Right lobe of liver (tissue), 6 donors: ENCODE measurements around the gene MYO15A. TPM values are rescaled to one million over a fixed set of nuclear protein-coding genes. Genes with fewer than 3 reads are reported as not detected.

Experiments
- ATAC-seq, 4 donors: fragments of 200-7000 bp; cut with Tn5 transposase; one replicate each; pipeline ENCODE4 v1.9.1; 2020; ENCODE audit warnings: mild to moderate bottlenecking in 4 of 4, moderate library complexity in 4 of 4
- DNase-seq, 3 donors: peaks; one replicate each; pipeline ENCODE4 v3.0.0-alpha.2; 2020
- H3K27ac ChIP-seq, 3 donors: fragments of 200-600 bp; one replicate each; pipeline ENCODE4 v1.8.0; 2022
- H3K27me3 ChIP-seq, 2 donors: fragments of 200-600 bp; one replicate each; pipeline ENCODE4 v1.8.0; 2022
- H3K36me3 ChIP-seq, 4 donors: fragments of 200-600 bp; sonication (generic) in 1 of 4; one replicate each; pipeline versions ENCODE4 v1.5.1 to v1.8.0; 2017 to 2022; ENCODE audit warnings: control low read depth in 1 of 4
- H3K4me1 ChIP-seq, 4 donors: fragments of 200-600 bp; sonication (generic) in 1 of 4; one replicate each; pipeline versions ENCODE4 v1.5.1 to v1.8.0; 2017 to 2022; ENCODE audit warnings: control low read depth in 1 of 4
- H3K4me3 ChIP-seq, 3 donors: fragments of 200-600 bp; one replicate each; pipeline ENCODE4 v1.8.0; 2022
- H3K9me3 ChIP-seq, 4 donors: fragments of 200-600 bp; sonication (generic) in 1 of 4; one replicate each; pipeline versions ENCODE4 v1.5.1 to v1.8.0; 2017 to 2022; ENCODE audit warnings: control low read depth in 1 of 4
- POLR2A ChIP-seq: fragments of 450-650 bp; IDR thresholded peaks from one replicate; pipeline ENCODE4 v1.6.1; 2017; ENCODE audit warnings: antibody characterized with exemption, mild to moderate bottlenecking
- WGBS: methylation state at CpG from one replicate; pipeline ENCODE4 v1.1.6; 2018; ENCODE audit warnings: low coverage, low lambda C conversion rate; ENCODE audit not compliant: insufficient coverage; ENCODE audit errors: missing lambda C conversion rate; 5-methylcytosine and 5-hydroxymethylcytosine counted together
- intact Hi-C, 2 donors: fragments of 100-400 bp; cut with DNase I; formaldehyde crosslinking; loops; one replicate each; pipeline versions ENCODE4 v1.11.2 to v1.14.1; 2022
- total RNA-seq, 6 experiments: library from RNA; depleted of rRNA in 2 of 6; stranded (reverse); fragments of >200 nt in 2 of 6; fragmentation: NEBNext Ultra II Directional in 3 of 6; extraction: Animal tissue kit (Norgen Biotek cat#: 25700) in 3 of 6; gene quantifications; one replicate each; pipeline versions ENCODE4 v1.1.0 to v1.2.4, GENCODE V29; 2016 to 2023
- TF ChIP-seq, protein P1 (sequence below), 4 donors: fragments of 200-600 bp in 3 of 4; fragments of 450-650 bp in 1 of 4; IDR thresholded peaks; one replicate each; pipeline versions ENCODE4 v1.5.1 to v1.8.0; 2016 to 2022; ENCODE audit warnings: antibody characterized with exemption in 4 of 4, mild to moderate bottlenecking in 2 of 4
- donor health status: DM: no; HTN: yes; CAD: no.
- donor health status: DM: no; HTN: no; CAD: no.
- donor health status: DM: no; HTN: no; CAD: no.
- donor health status: DM: no; HTN: yes; CAD: no.
- donor health status: DM: no; HTN: yes; CAD: no.

The MYO15A gene
- total RNA-seq, 6 experiments from 2014 or later: 0.19 to 6.2 (median 1.5) TPM

DNA sequence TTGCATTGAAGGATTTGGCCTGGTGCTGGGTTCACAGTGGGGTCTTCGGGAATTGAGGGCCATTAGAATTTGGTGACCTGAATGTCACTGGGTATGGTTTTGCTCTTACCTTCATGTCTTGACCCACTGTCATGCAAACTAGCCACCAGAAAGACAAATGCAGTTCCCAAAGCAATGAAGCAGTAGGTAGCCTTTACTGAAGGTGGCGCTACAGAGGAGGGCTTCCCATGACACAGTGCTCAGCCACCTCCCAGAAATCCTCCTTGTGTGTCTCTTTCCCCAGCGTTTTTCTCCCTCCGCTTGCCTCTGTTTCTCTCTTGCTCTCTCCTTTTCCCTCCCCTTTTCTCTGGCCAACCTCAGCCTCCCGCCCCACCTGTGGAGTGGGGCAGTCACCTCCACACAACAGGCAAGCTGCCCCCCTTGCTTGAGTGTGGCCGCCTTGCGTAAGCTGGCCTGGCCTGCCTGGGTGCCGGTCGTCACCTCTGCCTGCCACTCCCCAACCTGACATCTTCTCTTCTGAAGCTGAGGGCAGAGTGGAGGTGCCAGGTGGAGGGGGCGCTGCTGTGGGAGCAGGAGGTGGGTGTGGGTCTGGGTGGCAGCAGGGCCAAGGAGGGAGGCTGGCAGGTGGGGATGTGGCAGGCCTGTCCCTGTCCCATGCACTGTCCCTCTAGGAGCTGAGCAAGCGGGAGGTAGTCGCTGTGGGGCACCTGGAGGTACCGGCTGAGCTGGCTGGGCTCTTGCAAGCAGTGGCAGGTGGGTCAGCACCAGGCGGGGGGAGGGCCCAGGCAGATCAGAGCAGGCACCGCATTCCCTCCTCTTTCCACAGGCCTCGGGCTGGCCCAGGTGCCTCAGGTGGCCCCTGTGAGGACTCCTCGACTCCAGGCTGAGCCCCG lies 34.7 kb downstream of the MYO15A start:
- DNase-seq: no peak
- TF ChIP-seq POLR2A: no peak
- TF ChIP-seq, protein P1, sequence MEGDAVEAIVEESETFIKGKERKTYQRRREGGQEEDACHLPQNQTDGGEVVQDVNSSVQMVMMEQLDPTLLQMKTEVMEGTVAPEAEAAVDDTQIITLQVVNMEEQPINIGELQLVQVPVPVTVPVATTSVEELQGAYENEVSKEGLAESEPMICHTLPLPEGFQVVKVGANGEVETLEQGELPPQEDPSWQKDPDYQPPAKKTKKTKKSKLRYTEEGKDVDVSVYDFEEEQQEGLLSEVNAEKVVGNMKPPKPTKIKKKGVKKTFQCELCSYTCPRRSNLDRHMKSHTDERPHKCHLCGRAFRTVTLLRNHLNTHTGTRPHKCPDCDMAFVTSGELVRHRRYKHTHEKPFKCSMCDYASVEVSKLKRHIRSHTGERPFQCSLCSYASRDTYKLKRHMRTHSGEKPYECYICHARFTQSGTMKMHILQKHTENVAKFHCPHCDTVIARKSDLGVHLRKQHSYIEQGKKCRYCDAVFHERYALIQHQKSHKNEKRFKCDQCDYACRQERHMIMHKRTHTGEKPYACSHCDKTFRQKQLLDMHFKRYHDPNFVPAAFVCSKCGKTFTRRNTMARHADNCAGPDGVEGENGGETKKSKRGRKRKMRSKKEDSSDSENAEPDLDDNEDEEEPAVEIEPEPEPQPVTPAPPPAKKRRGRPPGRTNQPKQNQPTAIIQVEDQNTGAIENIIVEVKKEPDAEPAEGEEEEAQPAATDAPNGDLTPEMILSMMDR (IDR thresholded peaks at IDR 0.05): no peak
- H3K4me1 ChIP-seq: peaks cover 0 to 28% (median 11%) of the 10 kb centered on the region in 4 donors
- ATAC-seq: no peak
- 73% methylated on average over 6 of the region's 18 CpGs for WGBS
- no peak overlapping the region for H3K27ac ChIP-seq
- H3K36me3 ChIP-seq: no peaks in the 10 kb centered on the region
- H3K4me3 ChIP-seq: no peak overlapping the region
- no peaks in the 10 kb centered on the region for H3K27me3 ChIP-seq
- no peaks in the 10 kb centered on the region for H3K9me3 ChIP-seq
- intact Hi-C loops: no loop called here

DNA sequence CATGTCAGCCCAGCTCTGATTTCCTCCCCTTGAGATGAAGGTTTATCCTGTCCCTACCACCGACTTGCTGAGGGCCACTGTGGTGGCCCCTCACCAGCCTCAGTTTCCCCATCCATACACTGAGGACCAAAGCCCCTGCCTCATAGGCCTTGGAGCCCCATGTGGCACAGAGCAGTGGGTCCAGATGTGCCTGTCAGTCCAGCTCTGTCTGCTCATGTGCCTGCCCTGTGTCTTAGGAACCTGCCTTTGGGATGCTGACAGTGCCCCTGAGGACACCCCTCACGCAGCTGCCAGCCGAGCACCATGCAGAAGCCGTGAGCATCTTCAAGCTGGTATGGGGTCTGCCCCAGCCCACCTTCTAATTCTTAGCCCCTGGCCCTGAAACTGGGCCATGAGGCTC lies 35.7 kb downstream of the MYO15A start:
- no peak for TF ChIP-seq POLR2A
- TF ChIP-seq, protein P1 (IDR thresholded peaks at IDR 0.05): no peak
- ATAC-seq: no peak
- Histone ChIP-seq H3K36me3 (no peaks in the 10 kb centered on the region), H3K27me3 (no peaks in the 10 kb centered on the region), H3K4me1 (peaks cover 0 to 18% (median 6%) of the 10 kb centered on the region in 4 donors), H3K4me3 (no peak overlapping the region), H3K27ac (no peak overlapping the region), H3K9me3 (no peaks in the 10 kb centered on the region)
- WGBS: 100% methylated on average over 3 of the region's 4 CpGs
- intact Hi-C loops: no loop called here
- no peak for DNase-seq

DNA sequence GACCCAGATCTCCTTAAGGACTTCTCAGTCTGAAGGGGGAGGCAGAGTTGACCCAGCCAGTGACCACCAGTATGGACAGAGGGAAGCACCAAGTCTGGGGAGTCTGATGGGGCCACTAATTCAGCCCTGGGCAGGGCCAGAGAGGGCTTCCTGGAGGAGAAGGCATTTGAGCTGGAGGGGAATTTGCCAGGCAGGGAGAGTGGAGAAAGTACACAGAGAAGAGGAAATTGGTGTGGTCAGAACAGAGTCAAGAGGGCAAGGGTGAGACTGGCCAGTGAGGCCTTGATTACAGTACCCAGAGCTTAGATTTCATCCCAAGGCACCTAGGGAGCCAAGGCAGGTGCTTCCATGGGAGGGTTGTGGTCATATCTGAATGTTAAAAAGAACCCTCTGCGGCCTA lies 36.3 kb downstream of the MYO15A start:
- peaks cover 0 to 12% (median 3%) of the 10 kb centered on the region in 4 donors for H3K4me1 ChIP-seq
- no peak for TF ChIP-seq POLR2A
- TF ChIP-seq, protein P1 (IDR thresholded peaks at IDR 0.05): no peak
- no peaks in the 10 kb centered on the region for H3K9me3 ChIP-seq
- no peak overlapping the region for H3K4me3 ChIP-seq
- H3K27ac ChIP-seq: no peak overlapping the region
- no peaks in the 10 kb centered on the region for H3K36me3 ChIP-seq
- no peak for DNase-seq
- peak in 2 of 4 donors; percentile 4 to 40 for ATAC-seq
- intact Hi-C loops: no loop called here
- no peaks in the 10 kb centered on the region for H3K27me3 ChIP-seq
- no CpG with 5 or more reads among the region's 1 CpG for WGBS

DNA sequence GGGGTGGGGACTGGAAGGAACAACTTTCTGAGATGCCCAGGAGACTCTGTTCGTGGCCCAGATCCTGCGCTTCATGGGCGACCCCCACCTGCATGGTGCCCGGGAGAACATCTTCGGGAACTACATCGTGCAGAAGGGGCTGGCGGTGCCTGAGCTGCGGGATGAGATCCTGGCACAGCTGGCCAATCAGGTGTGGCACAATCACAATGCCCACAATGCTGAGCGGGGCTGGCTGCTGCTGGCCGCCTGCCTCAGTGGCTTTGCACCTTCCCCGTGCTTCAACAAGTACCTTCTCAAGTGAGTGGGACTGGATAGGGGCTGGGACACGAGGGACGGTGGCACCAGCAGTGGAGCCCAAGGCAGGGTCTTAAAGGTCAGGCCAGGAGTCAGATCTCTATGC lies 37.3 kb downstream of the MYO15A start:
- Histone ChIP-seq H3K27me3 (no peaks in the 10 kb centered on the region), H3K9me3 (no peaks in the 10 kb centered on the region)
- ATAC-seq: no peak

More for the DNA sequence above, 37.3 kb downstream of the MYO15A start:
- peak in 1 of 3 donors; percentile 13 for DNase-seq
- TF ChIP-seq, protein P1 (IDR thresholded peaks at IDR 0.05): no peak
- TF ChIP-seq POLR2A: no peak
- no peak overlapping the region for H3K4me3 ChIP-seq
- WGBS: 83% methylated on average over 3 of the region's 13 CpGs
- intact Hi-C loops: no loop called here
- no peaks in the 10 kb centered on the region for H3K36me3 ChIP-seq
- no peak overlapping the region for H3K27ac ChIP-seq
- H3K4me1 ChIP-seq: peaks cover 0 to 3% (median 0%) of the 10 kb centered on the region in 4 donors
